Measurements from ENCODE around the gene MTMR11. TPM values are rescaled to one million over a fixed set of nuclear protein-coding genes. Genes with fewer than 3 reads are reported as not detected.

Gene MTMR11
- total and polyA plus RNA-seq, 2 of the 13 experiments (the other 11 are each of a cell fraction or from before 2014, with no cell fraction given): 0.49 to 2.8 TPM

DNA sequence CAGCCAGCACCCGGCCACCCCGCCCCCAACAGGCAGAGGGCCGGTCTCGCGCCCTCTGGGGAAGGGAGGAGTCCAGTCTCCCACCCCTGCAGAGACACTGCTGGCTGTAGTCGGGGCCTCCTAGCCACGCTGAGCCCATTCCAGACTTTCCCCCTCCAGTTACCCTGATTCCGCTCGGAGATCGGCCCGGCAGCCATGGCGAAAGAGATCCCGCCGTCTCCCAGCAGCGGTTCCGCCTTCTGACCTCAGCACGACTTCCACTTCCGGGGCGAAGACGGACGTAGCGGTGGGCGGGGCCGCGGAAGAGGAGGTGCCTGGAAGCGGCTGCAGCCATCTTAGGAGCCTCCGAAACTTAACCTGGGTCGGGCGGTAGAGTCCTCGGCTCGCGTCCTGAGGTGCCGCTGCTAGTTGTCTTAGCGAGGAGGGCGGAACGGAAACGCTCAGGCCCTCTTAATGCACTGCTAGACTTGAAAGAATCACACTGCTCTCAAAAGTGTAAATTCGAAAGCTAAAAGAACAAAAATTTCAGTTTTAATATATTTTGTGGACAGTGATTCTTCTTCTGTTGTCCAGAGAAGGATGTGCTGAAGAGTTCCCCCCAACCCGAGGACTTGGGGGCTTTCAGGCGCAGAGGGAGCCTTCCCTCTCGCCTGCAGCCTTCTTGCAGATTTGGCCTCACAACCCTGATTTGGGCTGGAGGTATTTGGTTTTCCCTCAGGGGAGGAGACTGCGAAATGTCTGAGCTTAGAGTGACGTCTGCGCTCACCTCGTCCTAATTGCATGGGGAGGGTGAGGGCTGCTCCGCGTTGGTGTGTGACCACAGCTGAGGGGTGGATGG is 8.9 kb downstream of the MTMR11 start, which contains the start of gene SF3B4 (continued):
- TF ChIP-seq, protein P1, sequence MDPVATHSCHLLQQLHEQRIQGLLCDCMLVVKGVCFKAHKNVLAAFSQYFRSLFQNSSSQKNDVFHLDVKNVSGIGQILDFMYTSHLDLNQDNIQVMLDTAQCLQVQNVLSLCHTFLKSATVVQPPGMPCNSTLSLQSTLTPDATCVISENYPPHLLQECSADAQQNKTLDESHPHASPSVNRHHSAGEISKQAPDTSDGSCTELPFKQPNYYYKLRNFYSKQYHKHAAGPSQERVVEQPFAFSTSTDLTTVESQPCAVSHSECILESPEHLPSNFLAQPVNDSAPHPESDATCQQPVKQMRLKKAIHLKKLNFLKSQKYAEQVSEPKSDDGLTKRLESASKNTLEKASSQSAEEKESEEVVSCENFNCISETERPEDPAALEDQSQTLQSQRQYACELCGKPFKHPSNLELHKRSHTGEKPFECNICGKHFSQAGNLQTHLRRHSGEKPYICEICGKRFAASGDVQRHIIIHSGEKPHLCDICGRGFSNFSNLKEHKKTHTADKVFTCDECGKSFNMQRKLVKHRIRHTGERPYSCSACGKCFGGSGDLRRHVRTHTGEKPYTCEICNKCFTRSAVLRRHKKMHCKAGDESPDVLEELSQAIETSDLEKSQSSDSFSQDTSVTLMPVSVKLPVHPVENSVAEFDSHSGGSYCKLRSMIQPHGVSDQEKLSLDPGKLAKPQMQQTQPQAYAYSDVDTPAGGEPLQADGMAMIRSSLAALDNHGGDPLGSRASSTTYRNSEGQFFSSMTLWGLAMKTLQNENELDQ (CRISPR knock-in tag; IDR thresholded peaks at IDR 0.05; ENCODE audit: borderline replicate concordance): 0 out of 2 replicates have a peak, but pooled peaks have one; percentile 39
- peak; percentile 90 for TF ChIP-seq SAP130 (CRISPR knock-in tag; IDR thresholded peaks at IDR 0.05; ENCODE audit: low read depth)
- peak; percentile 84 for TF ChIP-seq SPEN (CRISPR knock-in tag; IDR thresholded peaks at IDR 0.05; ENCODE audit: low read depth)
- TF ChIP-seq HIVEP1 (CRISPR knock-in tag; IDR thresholded peaks at IDR 0.05): no peak; the same call in 1 of the 2 replicates
- peak; percentile 87 for TF ChIP-seq ZNF687 (CRISPR knock-in tag; IDR thresholded peaks at IDR 0.05)
- peak; percentile 100 for TF ChIP-seq NR2C2 (CRISPR knock-in tag; IDR thresholded peaks at IDR 0.05; ENCODE audit: borderline replicate concordance)
- no peak for TF ChIP-seq SP140L (CRISPR knock-in tag; IDR thresholded peaks at IDR 0.05; ENCODE audit: borderline replicate concordance)
- peak; percentile 87; the same call in 1 of the 2 replicates for TF ChIP-seq KDM2A (CRISPR knock-in tag; IDR thresholded peaks at IDR 0.05; ENCODE audit: borderline replicate concordance, low read depth)
- TF ChIP-seq RBFOX2 (IDR thresholded peaks at IDR 0.05; ENCODE audit: low read depth, low read length): peak; percentile 95
- 0 out of 2 replicates have a peak, but pooled peaks have one; percentile 35 for TF ChIP-seq CSRNP1 (CRISPR knock-in tag; IDR thresholded peaks at IDR 0.05)
- no peak for TF ChIP-seq MLLT10 (CRISPR knock-in tag; IDR thresholded peaks at IDR 0.05)
- peak; percentile 94 to 95 for TF ChIP-seq POLR2A (IDR thresholded peaks at IDR 0.05; ENCODE audit: insufficient read depth in 1 of 2, low read depth in 2 of 2, low read length in 2 of 2)
- peak; percentile 96 for TF ChIP-seq HOXA3 (CRISPR knock-in tag; IDR thresholded peaks at IDR 0.05)
- TF ChIP-seq ZNF317 (CRISPR knock-in tag; IDR thresholded peaks at IDR 0.05): 0 out of 2 replicates have a peak, but pooled peaks have one; percentile 14
- TF ChIP-seq ATF2 (CRISPR knock-in tag; IDR thresholded peaks at IDR 0.05): peak; percentile 63; the same call in 1 of the 2 replicates
- TF ChIP-seq ZNF788 (CRISPR knock-in tag; IDR thresholded peaks at IDR 0.05; ENCODE audit: borderline replicate concordance): peak; percentile 77; the same call in 1 of the 2 replicates
- peak; percentile 40; the same call in 1 of the 2 replicates for TF ChIP-seq MED1 (CRISPR knock-in tag; IDR thresholded peaks at IDR 0.05)
- TF ChIP-seq GABPA (IDR thresholded peaks at IDR 0.05; ENCODE audit: low read depth, low read length): peak; percentile 97
- peak; percentile 99 for TF ChIP-seq GABPA (CRISPR knock-in tag; IDR thresholded peaks at IDR 0.05; ENCODE audit: low read depth)
